GM18867 (cell line): ENCODE data around the gene RNU11.
"Not testable (repeated sequence)": the region's sequence is repeated elsewhere in the genome, so short reads cannot be mapped to it uniquely, and the experiment has no call there.

Experiments
- ATAC-seq: cut with Tn5 transposase; IDR thresholded peaks from one replicate; pipeline ENCODE4 v1.9.1; 2021; ENCODE audit warnings: mild to moderate bottlenecking, moderate library complexity; ENCODE audit not compliant: unreplicated experiment

Gene RNU11

GRCh38 chr1:28648474-28649198 is at the start of gene RNU11:
RNU11 (plus strand) TSS chr1:28648600.
- ATAC-seq: peak; percentile 67

DNA sequence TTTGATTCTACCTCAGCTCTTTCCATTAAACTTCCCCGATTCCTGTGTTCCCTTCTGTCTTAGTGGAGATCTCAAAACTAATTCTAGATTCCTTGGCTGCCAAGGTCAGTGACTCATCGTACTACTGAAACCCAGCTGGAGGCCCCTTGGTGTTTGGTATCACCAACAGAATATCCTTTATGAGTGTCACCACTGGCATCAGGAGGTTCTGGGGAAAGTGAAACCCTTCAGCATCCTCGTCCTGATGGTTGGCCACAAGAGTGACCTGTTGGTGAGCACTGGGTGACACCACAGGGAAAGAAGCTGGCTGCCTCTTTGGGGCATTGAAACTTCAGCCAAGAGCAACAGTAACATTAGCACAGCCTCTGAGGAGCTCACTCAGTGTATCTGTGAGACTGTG is 46.7 kb upstream of the RNU11 start:
- no peak for ATAC-seq

GRCh38 chr1:28602536-28603439 is 45.6 kb upstream of the RNU11 start:
- no peak for ATAC-seq

DNA sequence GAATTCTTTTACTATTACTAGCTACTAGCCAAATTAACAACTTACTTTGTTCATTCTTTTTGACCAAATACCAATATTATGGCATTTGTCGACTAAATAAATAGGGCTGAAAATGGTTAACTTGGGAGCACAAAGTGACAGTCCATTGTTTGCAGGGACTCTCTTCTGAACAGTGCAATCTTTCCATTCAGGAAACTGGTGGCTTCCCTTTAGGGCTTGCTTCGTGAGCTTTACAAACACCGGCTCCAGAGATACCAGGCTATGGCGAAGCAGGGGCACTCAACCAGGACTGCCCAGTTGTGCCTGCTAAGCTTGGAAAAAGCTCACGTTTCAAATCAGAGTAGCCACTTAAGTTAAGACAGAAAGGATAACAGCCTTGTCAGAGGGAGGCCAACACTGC is 44.0 kb upstream of the RNU11 start:
- no peak for ATAC-seq

- no peak for ATAC-seq
These were observed 43.4 kb upstream of the RNU11 start for GRCh38 chr1:28604962-28605361.

DNA sequence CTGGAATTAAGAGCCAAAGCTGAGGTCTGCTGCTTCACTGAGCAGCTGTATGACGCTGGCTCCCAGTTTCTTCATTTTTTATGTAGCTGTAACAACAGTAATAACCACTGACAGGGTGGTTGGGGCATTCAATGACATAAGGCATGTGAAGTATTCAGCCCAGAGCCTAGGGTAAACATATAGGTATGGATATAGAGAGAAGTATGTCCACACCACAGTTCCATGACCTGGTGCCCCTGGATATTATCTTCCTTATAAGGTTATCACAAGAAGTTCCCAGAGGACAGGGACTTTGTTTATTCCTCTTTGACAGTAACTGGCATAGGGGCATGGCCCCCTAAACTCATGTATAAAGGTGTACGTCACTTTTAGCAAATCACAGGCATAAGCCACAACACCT is 41.6 kb upstream of the RNU11 start:
- ATAC-seq: no peak

DNA sequence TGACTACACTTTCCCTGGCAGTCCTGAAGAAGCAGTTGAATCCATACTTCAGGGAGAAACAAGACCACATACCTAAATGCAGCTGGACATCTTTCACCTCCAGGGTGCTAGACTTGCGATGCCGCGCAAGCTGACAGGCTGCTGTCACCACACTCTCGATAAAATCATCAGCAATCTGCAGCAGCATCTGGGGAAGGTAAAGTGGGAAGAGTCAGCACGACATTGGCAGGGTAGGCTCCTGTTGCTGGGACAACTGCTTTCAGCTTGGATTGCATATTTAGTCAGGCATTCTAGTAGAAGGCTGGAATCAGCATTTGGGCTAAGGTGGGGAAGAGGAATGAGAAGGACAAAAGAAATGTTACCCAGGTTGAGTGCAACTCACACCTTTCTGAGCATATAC is 35.2 kb upstream of the RNU11 start:
- ATAC-seq: no peak

DNA sequence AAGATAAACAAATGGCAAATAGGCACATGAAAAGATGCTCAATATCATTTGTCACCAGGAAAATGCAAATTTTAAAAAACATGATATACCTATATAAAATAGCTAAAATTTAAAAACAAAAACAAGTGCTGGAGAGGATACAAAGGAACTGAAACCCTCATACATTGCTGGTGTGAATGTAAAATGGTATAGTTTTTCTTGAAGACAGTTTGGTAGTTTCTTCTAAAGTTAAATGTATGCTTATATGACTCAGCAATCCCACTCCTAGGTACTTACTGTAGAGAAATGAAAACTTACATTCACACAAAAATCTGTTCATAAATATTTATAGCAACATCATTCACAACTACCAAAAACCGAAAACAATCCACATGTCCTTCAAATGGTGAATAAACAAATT is 16.7 kb upstream of the RNU11 start:
- ATAC-seq: no peak

DNA sequence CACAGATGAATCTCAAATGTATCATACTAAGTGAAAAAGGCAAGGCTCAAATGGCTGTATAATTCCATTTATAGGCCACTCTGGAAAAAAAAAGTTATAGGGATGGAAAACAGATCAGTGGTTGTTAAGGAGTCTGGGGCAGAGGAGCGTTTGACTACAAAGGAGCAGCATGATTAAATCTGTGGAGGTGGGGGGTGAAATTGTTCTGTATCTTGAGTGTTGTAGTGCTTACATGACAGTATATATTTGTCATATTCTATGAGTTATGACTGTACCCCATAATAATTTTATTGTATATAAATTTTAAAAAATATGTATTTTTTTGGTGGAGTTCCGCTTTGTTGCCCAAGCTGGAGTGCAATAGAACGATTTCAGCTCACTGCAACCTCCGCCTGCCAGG is 15.8 kb upstream of the RNU11 start:
- ATAC-seq: no peak

DNA sequence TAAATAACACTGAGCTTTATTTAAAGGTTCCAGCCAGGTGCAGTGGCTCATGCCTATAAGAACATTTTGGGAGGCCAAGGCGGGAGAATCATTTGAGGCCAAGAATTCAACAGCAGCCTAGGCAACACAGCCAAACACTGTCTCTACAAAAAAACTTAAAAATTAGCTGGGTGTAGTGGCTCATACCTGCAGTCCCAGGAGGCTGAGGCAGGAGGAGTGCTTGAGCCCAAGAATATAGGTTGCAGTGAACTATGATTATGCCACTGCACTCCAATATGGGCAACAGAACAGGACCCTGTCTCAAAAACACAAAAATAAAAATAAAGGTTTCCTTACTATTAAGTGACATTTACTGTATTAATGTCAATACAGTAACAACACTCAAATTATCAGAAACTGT is 7.6 kb upstream of the RNU11 start:
- no peak for ATAC-seq

DNA sequence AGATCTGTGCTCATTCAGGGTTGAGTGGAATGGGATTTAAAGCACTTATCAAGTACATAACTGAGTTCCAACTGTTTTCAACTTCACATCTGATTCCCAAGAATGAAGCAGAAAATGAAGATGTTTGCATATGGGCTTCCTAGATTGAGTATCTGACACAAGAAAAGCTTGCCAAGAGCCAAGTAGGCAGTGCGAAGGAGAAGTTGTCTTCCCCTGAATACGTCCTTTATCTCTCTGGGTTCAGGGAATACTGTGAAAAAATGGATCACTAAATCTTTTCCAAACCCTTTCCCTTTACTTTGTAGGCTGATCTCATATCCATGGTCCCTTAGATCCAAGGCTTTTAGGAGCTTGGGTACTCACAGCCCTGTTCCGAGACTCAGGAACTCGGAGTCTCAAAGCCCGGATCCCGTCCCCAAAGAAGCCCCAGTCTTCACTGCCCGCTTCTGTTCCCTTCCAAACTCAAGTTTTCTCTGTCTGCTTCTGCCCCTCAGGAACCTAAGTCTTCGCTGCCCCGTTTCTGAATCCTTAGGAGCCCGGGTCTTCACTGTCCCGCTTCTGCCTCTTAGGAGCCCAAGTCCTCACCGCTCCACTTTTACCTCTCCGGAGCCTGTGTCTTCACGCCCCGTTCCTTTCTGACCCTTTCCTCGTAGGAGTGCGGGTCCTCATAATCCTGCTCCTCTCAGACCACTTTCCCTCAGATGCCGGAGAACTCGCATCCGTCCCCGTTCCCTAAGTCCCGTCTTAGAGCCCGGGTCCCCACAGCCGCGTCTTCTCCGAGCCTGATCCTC is 6.1 kb upstream of the RNU11 start:
- ATAC-seq: peak; percentile 22

DNA sequence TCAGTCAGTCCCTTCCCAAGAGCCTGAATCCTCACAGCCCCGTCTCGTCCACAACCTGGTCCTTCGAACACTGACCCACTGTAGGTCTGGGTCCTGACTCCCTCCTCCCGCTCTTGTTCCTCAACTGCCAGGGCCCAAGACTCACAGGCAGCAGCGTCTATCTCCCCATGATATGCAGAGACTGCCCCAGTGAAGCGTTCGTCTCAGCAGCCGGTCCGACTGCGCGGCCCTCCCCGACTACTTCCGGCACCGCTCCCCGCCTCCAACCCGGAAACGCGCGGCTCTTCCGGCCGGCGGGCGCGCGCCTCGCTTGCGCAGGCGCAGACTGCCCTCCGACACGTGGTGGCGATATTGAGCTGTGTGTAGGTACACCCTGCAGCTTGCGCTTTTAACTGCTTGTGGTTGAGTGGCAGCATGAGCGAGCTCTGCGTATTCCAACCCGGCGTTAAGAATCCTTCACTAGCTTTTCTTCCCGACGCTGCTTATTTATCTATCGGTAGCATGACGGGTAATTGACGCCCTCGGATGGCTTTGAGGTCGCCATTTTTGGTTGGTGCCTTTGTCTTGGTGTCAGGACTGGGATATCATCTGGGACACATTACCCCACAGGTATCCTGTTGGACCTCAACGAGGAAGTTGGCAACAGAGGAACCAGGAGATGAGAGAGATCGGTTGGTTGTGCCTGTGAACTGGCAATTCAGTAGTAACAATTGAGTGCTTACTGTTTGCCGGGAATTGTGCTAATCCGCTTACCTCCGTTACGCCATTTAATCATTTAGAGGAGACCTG is 5.4 kb upstream of the RNU11 start, which contains the start of gene TAF12:
TSS of gene TAF12 (minus strand) at position 221 of the 789 bp plus-strand sequence. CDS start 20,986 bp downstream, outside the sequence.
- peak; percentile 83 for ATAC-seq

DNA sequence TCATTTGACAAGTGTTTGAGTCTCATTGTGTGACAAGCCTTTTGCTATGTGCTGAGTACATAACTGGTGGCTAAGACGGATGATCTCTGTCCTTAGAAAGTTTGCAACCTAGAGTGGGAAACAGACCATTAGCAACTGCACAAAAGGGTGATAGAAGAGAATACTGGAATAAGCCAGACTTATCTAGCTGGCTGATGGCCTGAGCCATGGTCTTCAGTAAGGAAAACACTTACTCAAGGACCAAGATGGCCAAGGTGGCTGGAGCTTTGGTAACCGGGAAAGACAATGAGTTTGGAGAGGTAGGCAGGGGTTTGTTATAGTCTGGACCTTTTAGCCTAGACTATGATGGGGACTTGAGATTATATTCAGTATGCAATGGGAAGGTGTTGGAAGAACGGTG is 3.9 kb upstream of the RNU11 start:
- no peak for ATAC-seq

DNA sequence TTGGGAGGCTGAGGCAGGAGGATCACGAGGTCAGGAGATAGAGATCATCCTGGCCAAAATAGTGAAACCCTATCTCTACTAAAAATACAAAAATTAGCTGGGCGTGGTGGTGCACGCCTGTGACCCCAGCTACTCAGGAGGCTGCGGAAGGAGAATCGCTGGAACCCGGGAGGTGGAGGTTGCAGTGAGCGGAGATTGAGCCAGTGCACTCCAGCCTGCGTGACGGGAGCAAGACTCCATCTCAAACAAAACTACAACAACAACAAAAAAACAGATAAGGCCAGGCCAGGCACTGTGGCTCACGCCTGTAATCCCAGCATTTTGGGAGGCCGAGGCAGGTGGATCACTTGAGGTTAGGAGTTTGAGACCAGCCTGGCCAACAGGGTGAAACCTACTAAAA is 3.0 kb upstream of the RNU11 start:
- ATAC-seq: not testable (repeated sequence)

- ATAC-seq: no peak
These were observed 2.4 kb upstream of the RNU11 start for GRCh38 chr1:28646040-28646439.

DNA sequence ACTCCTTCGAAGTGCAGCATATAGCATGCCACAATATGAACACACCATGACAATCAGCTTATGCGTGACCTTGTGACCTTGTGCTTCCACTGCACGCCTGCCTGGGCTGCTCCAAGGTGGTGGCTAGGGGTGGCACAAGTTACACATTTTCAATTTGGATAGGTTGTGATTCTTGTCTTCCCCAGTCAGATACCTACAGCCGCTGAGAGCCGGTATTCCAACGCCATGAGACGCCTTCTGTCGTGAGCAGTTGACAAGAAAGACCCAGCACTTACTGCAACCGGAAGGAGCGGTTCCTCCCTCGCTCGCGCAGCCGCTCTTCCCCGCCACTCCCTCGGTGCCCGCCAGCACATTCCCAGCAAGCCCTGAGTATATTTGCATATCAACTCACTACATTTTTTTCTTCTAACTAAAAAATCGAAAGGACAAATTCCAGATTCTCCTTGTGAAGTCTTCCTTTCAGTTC is 359 bp upstream of the RNU11 start:
- peak; percentile 67 for ATAC-seq

GRCh38 chr1:28653063-28653462 is 4.7 kb downstream of the RNU11 start:
- ATAC-seq: not testable (repeated sequence)

GRCh38 chr1:28653870-28654269 is 5.5 kb downstream of the RNU11 start:
- ATAC-seq: not testable (repeated sequence)

GRCh38 chr1:28655448-28656311 is 7.3 kb downstream of the RNU11 start:
- ATAC-seq: not testable (repeated sequence)
